HepG2 (cell line): ENCODE measurements around the gene TJP1. TPM values are rescaled to one million over a fixed set of nuclear protein-coding genes. Genes with fewer than 3 reads are reported as not detected.
A peak's percentile ranks its signal among the peaks of the same experiment; 100 is the strongest.

Source experiments
- ATAC-seq: fragments of 200-7000 bp; cut with Tn5 transposase; 3 replicates; pipeline ENCODE4 v1.9.1; 2020; ENCODE audit warnings: mild to moderate bottlenecking, moderate library complexity
- BruUV-seq: library from RNA; stranded (reverse); fragments of 400-500 nt; replicated peaks from 2 replicates; lab custom pipeline; 2021; lab: Mats Ljungman, UMichigan
- CTCF ChIA-PET: fragments of 300-600 bp; formaldehyde crosslinking; extraction: SDS; loops from one replicate; lab custom pipeline; 2021; ENCODE audit warnings: low total read pairs, inconsistent platforms, low intra/inter-chr PET ratio; lab: Yijun Ruan, JAX
- POLR2A ChIA-PET: fragments of 350-600 bp; sonication (Branson Sonifier 250); formaldehyde crosslinking; loops from one replicate; lab custom pipeline; 2020; ENCODE audit warnings: antibody characterized with exemption, inconsistent platforms; lab: Yijun Ruan, JAX
- DNase-seq: peaks from one replicate; pipeline ENCODE4 v3.0.0-alpha.2; 2015; ENCODE audit warnings: low spot score
- FAIRE-seq: peaks from 3 replicates; lab custom pipeline; 2011; peaks lifted over from hg19 to GRCh38; lab: Jason Lieb, UNC
- H2AFZ ChIP-seq: one replicate; pipeline ENCODE4 v1.6.1; 2011; ENCODE audit warnings: low read length, inconsistent platforms
- H3K27ac ChIP-seq: fragments of 300-600 bp; 3 replicates; pipeline ENCODE4 v1.8.0; 2011; ENCODE audit warnings: mixed run types, mild to moderate bottlenecking, mixed read lengths, low read length, inconsistent platforms; ENCODE audit not compliant: insufficient read depth; ENCODE audit errors: extremely low read length
- H3K27me3 ChIP-seq, 2 experiments: fragments of 200-600 bp in 1 of 2; 2 replicates in 1 of 2; 3 replicates in 1 of 2; pipeline versions ENCODE4 v1.6.0 to v1.8.0; 2011; ENCODE audit warnings: low read length in 2 of 2, mild to moderate bottlenecking in 2 of 2, moderate library complexity in 2 of 2, inconsistent platforms in 1 of 2; ENCODE audit not compliant: insufficient read depth in 2 of 2, control insufficient read depth in 1 of 2
- H3K36me3 ChIP-seq, 2 experiments: fragments of 200-600 bp in 1 of 2; replicated peaks in 1 of 2; 2 replicates in 1 of 2; 3 replicates in 1 of 2; pipeline versions ENCODE4 v1.5.1 to v1.8.0; 2011; ENCODE audit warnings: low read length in 2 of 2, inconsistent platforms in 1 of 2; ENCODE audit not compliant: insufficient read depth in 2 of 2, control insufficient read depth in 1 of 2
- H3K4me1 ChIP-seq: 2 replicates; pipeline ENCODE4 v1.5.1; 2012; ENCODE audit warnings: low read length, inconsistent platforms; ENCODE audit not compliant: insufficient read depth
- H3K4me2 ChIP-seq: 2 replicates; pipeline ENCODE4 v1.6.0; 2011; ENCODE audit warnings: low read depth, low read length, inconsistent platforms
- H3K4me3 ChIP-seq, 3 experiments: fragments of 200-600 bp in 1 of 3; sonication (generic), shearing (Covaris generic) in 1 of 3; replicated peaks in 1 of 3; 2 replicates each; pipeline ENCODE4 v1.5.1; 2011 to 2016; ENCODE audit warnings: low read length in 3 of 3, inconsistent platforms in 2 of 3, low read depth in 2 of 3, mild to moderate bottlenecking in 2 of 3, control low read depth in 1 of 3, mixed read lengths in 1 of 3; ENCODE audit not compliant: insufficient read depth in 1 of 3
- H3K79me2 ChIP-seq: one replicate; pipeline ENCODE4 v1.6.1; 2011; ENCODE audit warnings: low read length, inconsistent platforms; ENCODE audit not compliant: insufficient read depth
- H3K9ac ChIP-seq: 2 replicates; pipeline ENCODE4 v1.6.0; 2011; ENCODE audit warnings: mild to moderate bottlenecking, low read depth, low read length, inconsistent platforms; ENCODE audit not compliant: insufficient read depth
- H3K9me3 ChIP-seq: 2 replicates; pipeline ENCODE4 v1.5.1; 2012; ENCODE audit warnings: mild to moderate bottlenecking, low read length
- H4K20me1 ChIP-seq: 2 replicates; pipeline ENCODE4 v1.6.0; 2011; ENCODE audit warnings: inconsistent platforms, mild to moderate bottlenecking, low read length, moderate library complexity; ENCODE audit not compliant: insufficient read depth
- ISX ChIP-seq: sonication (generic); formaldehyde crosslinking; conservative IDR thresholded peaks from 2 replicates; pipeline ENCODE4 v1.5.0; 2020; ENCODE audit warnings: missing genetic modification reagents
- ZNF124 ChIP-seq: sonication (generic); formaldehyde crosslinking; IDR thresholded peaks from 2 replicates; pipeline ENCODE4 v1.4.0; 2020; ENCODE audit warnings: missing genetic modification reagents
- ZNF777 ChIP-seq: sonication (generic); formaldehyde crosslinking; IDR thresholded peaks from 2 replicates; pipeline ENCODE4 v1.4.0; 2020; ENCODE audit warnings: missing genetic modification reagents
- ZNF891 ChIP-seq: sonication (generic); formaldehyde crosslinking; IDR thresholded peaks from 2 replicates; pipeline ENCODE4 v1.5.0; 2020; ENCODE audit warnings: mild to moderate bottlenecking, missing genetic modification reagents
- WGBS: methylation state at CpG from one replicate; pipeline ENCODE4 v1.1.6; 2017; ENCODE audit warnings: low lambda C conversion rate; 5-methylcytosine and 5-hydroxymethylcytosine counted together
- in situ Hi-C: cut with HindIII; loops from 2 replicates; pipeline ENCODE4 v1.10.0; 2017; ENCODE audit warnings: low pct_unique_long_range_greater_than_20kb; ENCODE audit not compliant: extremely low pct_ligation_motif_present
- intact Hi-C: fragments of 100-400 bp; cut with micrococcal nuclease; formaldehyde crosslinking; loops from one replicate; pipeline ENCODE4 v1.10.0; 2022; ENCODE audit not compliant: unreplicated experiment
- polyA plus RNA-seq, 8 experiments: library from polyadenylated mRNA; depleted of rRNA in 3 of 8; stranded (reverse) in 7 of 8; unstranded in 1 of 8; fragments of >200 nt; fragmentation: Illumina TruSeq in 4 of 8; extraction: Trizol in 4 of 8; gene quantifications; 2 replicates each; pipeline versions ENCODE4 v1.2.1 to v1.2.3, GENCODE V29; 2011 to 2016; ENCODE audit warnings: low read depth in 4 of 8, missing spikeins in 1 of 8, mixed read lengths in 1 of 8; ENCODE audit not compliant: insufficient read depth in 1 of 8
- total RNA-seq, 5 experiments: library from RNA; depleted of rRNA; stranded (reverse); fragments of >200 nt; fragmentation: Illumina TruSeq; extraction: Trizol; gene quantifications; 2 replicates each; pipeline ENCODE4 v1.2.3, GENCODE V29; 2016; ENCODE audit warnings: low read depth in 1 of 5
- TF ChIP-seq, protein P1 (sequence below): sonication (generic); formaldehyde crosslinking; conservative IDR thresholded peaks from 2 replicates; pipeline ENCODE4 v1.8.0; 2022; ENCODE audit warnings: mild to moderate bottlenecking, moderate library complexity, missing genetic modification reagents
- TF ChIP-seq, protein P2 (sequence below): IDR thresholded peaks from 2 replicates; pipeline ENCODE4 v1.6.1; 2016; ENCODE audit warnings: missing compliant biosample characterization, missing genetic modification reagents, borderline replicate concordance
- TF ChIP-seq, protein P3 (sequence below): sonication (generic); formaldehyde crosslinking; IDR thresholded peaks from 2 replicates; pipeline ENCODE4 v1.5.0; 2020; ENCODE audit warnings: mild to moderate bottlenecking, missing genetic modification reagents, borderline replicate concordance

The TJP1 gene
- total and polyA plus RNA-seq, 2 of the 13 experiments (the other 11 are each of a cell fraction or from before 2014, with no cell fraction given), result 25.9 to 27.1 TPM

DNA sequence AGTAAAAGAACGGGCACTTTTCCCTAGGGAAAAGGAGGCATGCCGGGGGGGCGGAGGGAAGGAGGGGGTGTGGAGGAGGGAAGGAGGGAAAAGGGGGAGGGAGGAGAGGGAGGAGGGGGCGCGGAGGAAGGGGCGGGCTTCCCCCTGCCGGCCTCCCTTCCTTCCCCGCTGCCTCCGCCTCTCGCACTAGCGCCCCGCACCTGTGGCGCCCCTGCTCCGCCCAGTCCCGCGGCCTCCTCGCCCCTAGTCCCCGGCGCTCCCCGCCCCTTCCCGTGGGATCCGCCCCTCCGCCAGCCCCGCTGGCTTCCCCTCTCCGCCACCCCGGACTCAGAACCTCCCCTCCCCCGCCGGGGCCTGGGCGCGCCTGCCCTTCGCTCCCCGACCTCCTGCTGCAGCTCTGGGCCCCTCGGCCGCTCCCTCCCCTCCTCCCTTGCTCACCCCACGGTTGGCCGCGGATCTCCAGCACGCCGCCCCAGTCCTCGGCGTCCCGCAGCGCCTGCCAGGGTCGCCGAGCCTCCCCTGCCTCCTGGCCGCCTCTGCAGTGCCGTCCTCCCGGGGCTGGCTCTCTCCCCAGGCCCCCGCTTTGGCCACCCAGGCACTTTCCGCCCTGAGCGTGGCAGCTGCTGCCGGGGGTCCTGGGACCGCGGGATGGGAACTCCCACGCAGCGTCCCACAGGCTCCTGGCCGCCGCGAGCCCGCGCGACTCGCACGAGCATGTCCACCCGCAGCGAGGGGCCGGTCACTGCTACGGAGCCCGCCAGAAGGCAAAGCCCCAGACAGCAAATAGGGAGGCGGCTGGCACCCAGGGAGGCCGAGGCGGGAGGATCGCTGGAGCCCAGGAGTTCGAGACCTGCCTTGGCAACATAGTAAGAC is 147.4 kb downstream of the TJP1 start (continued):
- TF ChIP-seq, protein P1, sequence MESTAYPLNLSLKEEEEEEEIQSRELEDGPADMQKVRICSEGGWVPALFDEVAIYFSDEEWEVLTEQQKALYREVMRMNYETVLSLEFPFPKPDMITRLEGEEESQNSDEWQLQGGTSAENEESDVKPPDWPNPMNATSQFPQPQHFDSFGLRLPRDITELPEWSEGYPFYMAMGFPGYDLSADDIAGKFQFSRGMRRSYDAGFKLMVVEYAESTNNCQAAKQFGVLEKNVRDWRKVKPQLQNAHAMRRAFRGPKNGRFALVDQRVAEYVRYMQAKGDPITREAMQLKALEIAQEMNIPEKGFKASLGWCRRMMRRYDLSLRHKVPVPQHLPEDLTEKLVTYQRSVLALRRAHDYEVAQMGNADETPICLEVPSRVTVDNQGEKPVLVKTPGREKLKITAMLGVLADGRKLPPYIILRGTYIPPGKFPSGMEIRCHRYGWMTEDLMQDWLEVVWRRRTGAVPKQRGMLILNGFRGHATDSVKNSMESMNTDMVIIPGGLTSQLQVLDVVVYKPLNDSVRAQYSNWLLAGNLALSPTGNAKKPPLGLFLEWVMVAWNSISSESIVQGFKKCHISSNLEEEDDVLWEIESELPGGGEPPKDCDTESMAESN (CRISPR knock-in tag), result peak; percentile 23; the same call in 1 of the 2 replicates

DNA sequence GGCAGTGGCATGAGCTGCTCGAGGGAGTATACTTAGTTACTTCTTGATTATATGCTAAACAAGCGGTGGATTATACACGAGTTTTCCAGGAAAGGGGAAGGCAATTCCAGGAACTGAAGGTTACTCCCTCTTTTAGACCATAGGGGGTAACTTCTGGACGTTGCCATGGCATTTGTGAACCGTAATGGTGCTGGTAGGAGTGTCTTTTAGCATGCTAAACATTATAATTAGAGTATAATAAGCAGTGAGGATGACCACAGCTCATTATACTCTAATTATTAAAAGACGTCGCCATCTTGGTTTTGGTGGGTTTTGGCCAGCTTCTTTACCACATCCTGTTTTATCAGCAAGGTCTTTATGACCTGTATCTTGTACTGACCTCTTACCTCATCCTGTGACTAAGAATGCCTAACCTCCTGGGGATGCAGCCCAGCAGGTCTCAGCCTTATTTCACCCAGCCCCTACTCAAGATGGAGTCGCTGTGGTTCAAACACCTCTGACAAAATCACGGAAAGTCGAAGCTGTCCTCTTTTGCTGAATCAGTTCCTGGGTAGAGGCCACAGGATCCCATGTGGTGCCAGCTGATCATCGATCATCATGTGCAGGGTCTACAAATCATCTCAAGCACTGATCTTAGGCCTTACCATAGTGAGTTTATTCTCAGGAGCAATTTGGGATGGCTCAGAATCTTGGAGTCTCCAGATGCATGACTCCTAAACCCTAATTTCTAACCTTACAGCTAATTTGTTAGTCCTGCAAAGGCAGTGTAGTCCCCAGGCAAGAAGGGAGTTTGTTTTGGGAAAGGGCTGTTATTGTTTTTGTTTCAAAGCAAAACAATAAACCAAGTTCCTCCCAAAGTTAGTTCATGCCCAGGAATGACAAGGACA is 149.1 kb downstream of the TJP1 start:
- intact Hi-C loops, result no loop called here
- peaks cover 0 to 3% of the 10 kb centered on the region in 2 experiments; a peak in 2 of 5 replicates for H3K27me3 ChIP-seq
- H4K20me1 ChIP-seq, result no peaks in the 10 kb centered on the region
- no peaks in the 10 kb centered on the region for H3K79me2 ChIP-seq
- ATAC-seq (no peak), FAIRE-seq (no peak), DNase-seq (no peak)
- H3K4me2 ChIP-seq, result no peak overlapping the region
- no peak overlapping the region for H2AFZ ChIP-seq
- ChIA-PET CTCF (no interaction called here), POLR2A (no interaction called here)
- H3K4me1 ChIP-seq, result peaks cover 26% of the 10 kb centered on the region
- BruUV-seq, result no TSS peak
- no peaks in the 10 kb centered on the region for H3K36me3 ChIP-seq
- WGBS, result 87% methylated on average over 11 of the region's 11 CpGs
- no peak overlapping the region for H3K4me3 ChIP-seq
- H3K9me3 ChIP-seq, result no peaks in the 10 kb centered on the region
- H3K27ac ChIP-seq, result no peak overlapping the region
- in situ Hi-C loops, result loop anchor here (5.0 to 25.0 kb wide), 2 partner anchors 249 to 389 kb away; no protein-coding TSS in a partner anchor
- H3K9ac ChIP-seq, result no peak overlapping the region
- TF ChIP-seq, protein P2, sequence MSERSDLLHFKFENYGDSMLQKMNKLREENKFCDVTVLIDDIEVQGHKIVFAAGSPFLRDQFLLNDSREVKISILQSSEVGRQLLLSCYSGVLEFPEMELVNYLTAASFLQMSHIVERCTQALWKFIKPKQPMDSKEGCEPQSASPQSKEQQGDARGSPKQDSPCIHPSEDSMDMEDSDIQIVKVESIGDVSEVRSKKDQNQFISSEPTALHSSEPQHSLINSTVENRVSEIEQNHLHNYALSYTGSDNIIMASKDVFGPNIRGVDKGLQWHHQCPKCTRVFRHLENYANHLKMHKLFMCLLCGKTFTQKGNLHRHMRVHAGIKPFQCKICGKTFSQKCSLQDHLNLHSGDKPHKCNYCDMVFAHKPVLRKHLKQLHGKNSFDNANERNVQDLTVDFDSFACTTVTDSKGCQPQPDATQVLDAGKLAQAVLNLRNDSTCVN (CRISPR knock-in tag), result no peak
- TF ChIP-seq, protein P3, sequence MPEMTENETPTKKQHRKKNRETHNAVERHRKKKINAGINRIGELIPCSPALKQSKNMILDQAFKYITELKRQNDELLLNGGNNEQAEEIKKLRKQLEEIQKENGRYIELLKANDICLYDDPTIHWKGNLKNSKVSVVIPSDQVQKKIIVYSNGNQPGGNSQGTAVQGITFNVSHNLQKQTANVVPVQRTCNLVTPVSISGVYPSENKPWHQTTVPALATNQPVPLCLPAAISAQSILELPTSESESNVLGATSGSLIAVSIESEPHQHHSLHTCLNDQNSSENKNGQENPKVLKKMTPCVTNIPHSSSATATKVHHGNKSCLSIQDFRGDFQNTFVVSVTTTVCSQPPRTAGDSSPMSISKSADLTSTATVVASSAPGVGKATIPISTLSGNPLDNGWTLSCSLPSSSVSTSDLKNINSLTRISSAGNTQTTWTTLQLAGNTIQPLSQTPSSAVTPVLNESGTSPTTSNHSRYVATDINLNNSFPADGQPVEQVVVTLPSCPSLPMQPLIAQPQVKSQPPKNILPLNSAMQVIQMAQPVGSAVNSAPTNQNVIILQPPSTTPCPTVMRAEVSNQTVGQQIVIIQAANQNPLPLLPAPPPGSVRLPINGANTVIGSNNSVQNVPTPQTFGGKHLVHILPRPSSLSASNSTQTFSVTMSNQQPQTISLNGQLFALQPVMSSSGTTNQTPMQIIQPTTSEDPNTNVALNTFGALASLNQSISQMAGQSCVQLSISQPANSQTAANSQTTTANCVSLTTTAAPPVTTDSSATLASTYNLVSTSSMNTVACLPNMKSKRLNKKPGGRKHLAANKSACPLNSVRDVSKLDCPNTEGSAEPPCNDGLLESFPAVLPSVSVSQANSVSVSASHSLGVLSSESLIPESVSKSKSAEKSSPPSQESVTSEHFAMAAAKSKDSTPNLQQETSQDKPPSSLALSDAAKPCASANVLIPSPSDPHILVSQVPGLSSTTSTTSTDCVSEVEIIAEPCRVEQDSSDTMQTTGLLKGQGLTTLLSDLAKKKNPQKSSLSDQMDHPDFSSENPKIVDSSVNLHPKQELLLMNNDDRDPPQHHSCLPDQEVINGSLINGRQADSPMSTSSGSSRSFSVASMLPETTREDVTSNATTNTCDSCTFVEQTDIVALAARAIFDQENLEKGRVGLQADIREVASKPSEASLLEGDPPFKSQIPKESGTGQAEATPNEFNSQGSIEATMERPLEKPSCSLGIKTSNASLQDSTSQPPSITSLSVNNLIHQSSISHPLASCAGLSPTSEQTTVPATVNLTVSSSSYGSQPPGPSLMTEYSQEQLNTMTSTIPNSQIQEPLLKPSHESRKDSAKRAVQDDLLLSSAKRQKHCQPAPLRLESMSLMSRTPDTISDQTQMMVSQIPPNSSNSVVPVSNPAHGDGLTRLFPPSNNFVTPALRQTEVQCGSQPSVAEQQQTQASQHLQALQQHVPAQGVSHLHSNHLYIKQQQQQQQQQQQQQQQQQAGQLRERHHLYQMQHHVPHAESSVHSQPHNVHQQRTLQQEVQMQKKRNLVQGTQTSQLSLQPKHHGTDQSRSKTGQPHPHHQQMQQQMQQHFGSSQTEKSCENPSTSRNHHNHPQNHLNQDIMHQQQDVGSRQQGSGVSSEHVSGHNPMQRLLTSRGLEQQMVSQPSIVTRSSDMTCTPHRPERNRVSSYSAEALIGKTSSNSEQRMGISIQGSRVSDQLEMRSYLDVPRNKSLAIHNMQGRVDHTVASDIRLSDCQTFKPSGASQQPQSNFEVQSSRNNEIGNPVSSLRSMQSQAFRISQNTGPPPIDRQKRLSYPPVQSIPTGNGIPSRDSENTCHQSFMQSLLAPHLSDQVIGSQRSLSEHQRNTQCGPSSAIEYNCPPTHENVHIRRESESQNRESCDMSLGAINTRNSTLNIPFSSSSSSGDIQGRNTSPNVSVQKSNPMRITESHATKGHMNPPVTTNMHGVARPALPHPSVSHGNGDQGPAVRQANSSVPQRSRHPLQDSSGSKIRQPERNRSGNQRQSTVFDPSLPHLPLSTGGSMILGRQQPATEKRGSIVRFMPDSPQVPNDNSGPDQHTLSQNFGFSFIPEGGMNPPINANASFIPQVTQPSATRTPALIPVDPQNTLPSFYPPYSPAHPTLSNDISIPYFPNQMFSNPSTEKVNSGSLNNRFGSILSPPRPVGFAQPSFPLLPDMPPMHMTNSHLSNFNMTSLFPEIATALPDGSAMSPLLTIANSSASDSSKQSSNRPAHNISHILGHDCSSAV (CRISPR knock-in tag), result no peak
- TF ChIP-seq ZNF124 (no peak), ISX (CRISPR knock-in tag) (no peak), ZNF891 (CRISPR knock-in tag) (no peak), ZNF777 (CRISPR knock-in tag) (no peak)
